ENCODE data around the gene MSL3. TPM values are rescaled to one million over a fixed set of nuclear protein-coding genes. Genes with fewer than 3 reads are reported as not detected.

The MSL3 gene
- total and polyA plus RNA-seq, 2 experiments from 2014 or later, result 15.4 to 16.4 TPM

GRCh38 chrX:11750694-11751093, 7.3 kb upstream of the MSL3 start:
- Histone ChIP-seq H3K4me1 (ENCODE audit: low read depth) (no peaks in the 10 kb centered on the region), H3K36me3 (no peaks in the 10 kb centered on the region), H3K27me3 (no peaks in the 10 kb centered on the region), H3K27ac (no peak overlapping the region), H3K9me3 (ENCODE audit: low read depth) (no peaks in the 10 kb centered on the region), H3K4me3 (no peak overlapping the region)
- DNase-seq (ENCODE audit: low read depth in 1 of 2, low spot score in 1 of 2), result no peak
- TF ChIP-seq CTCF (IDR thresholded peaks at IDR 0.05; ENCODE audit: low read depth, low read length), result no peak

DNA sequence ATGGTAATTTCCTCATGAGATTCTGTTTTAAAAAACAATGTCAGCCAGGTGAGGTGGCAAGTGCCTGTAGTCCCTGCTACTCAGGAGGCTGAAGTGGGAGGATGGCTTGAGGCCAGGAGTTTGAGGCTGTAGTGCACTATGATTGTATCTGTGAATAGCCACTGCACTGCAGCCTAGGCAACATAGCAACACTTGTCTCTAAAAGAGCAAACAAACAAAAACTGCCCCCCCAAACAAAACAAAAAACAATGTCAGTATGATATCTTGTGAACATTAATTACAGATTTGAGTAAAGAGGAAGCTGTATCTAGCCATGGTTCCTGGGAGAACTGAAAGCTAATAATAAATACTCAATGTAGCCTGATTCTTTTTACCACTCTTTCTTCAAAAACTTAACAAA, 6.8 kb upstream of the MSL3 start:
- Histone ChIP-seq H3K4me3 (no peak overlapping the region), H3K4me1 (ENCODE audit: low read depth) (no peaks in the 10 kb centered on the region), H3K27me3 (no peaks in the 10 kb centered on the region), H3K9me3 (ENCODE audit: low read depth) (no peaks in the 10 kb centered on the region), H3K27ac (no peak overlapping the region), H3K36me3 (no peaks in the 10 kb centered on the region)
- no peak for TF ChIP-seq CTCF (IDR thresholded peaks at IDR 0.05; ENCODE audit: low read depth, low read length)
- no peak for DNase-seq (ENCODE audit: low read depth in 1 of 2, low spot score in 1 of 2)

- Histone ChIP-seq H3K27me3 (no peaks in the 10 kb centered on the region), H3K4me1 (ENCODE audit: low read depth) (no peaks in the 10 kb centered on the region), H3K9me3 (ENCODE audit: low read depth) (no peaks in the 10 kb centered on the region), H3K36me3 (no peaks in the 10 kb centered on the region), H3K27ac (no peak overlapping the region), H3K4me3 (no peak overlapping the region)
- no peak for TF ChIP-seq CTCF (IDR thresholded peaks at IDR 0.05; ENCODE audit: low read depth, low read length)
- no peak for DNase-seq (ENCODE audit: low read depth in 1 of 2, low spot score in 1 of 2)
These were observed 4.4 kb upstream of the MSL3 start for GRCh38 chrX:11753668-11754067.

DNA sequence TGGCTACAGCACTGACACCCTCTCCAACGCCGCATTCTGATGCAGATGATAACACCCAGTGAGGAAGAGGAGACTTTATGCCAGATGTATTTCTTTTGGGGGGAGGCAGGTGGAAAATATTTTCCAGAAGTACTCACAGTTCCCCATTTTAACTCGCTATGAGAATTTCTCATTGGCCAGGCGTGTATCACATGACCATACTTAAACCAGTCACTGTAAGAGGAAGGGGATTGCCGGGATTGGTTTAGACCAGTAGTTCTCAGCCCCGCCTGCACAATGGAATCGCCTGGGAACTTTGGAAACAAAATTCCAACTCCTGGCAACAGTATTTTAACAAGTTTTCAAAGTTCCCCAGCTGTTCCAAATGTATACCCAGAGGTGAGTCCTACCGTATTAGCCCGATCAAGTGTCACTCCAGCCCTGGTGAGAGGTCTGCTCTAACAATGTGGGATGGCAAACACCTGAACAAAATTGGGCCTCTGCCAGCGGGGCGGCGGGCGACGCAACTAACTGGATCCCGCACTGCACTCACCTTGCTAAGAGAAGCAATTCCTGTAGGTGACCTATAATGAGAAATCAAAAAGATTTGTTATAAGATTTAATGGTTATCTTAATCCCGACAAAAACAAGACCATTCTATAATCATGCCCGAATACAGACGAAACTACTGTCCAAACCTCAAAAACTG, 2.9 kb upstream of the MSL3 start:
- H3K4me3 ChIP-seq, result no peak overlapping the region
- H3K27me3 ChIP-seq, result no peaks in the 10 kb centered on the region
- no peaks in the 10 kb centered on the region for H3K4me1 ChIP-seq (ENCODE audit: low read depth)
- DNase-seq (ENCODE audit: low read depth in 1 of 2, low spot score in 1 of 2), result no peak
- TF ChIP-seq CTCF (IDR thresholded peaks at IDR 0.05; ENCODE audit: low read depth, low read length), result no peak
- no peaks in the 10 kb centered on the region for H3K36me3 ChIP-seq
- no peak overlapping the region for H3K27ac ChIP-seq
- no peaks in the 10 kb centered on the region for H3K9me3 ChIP-seq (ENCODE audit: low read depth)

- no peaks in the 10 kb centered on the region for H3K4me1 ChIP-seq (ENCODE audit: low read depth)
- H3K4me3 ChIP-seq, result no peak overlapping the region
- H3K27me3 ChIP-seq, result no peaks in the 10 kb centered on the region
- no peak for DNase-seq (ENCODE audit: low read depth in 1 of 2, low spot score in 1 of 2)
- H3K36me3 ChIP-seq, result no peaks in the 10 kb centered on the region
- no peaks in the 10 kb centered on the region for H3K9me3 ChIP-seq (ENCODE audit: low read depth)
- no peak overlapping the region for H3K27ac ChIP-seq
- TF ChIP-seq CTCF (IDR thresholded peaks at IDR 0.05; ENCODE audit: low read depth, low read length), result no peak
These were observed 2.3 kb upstream of the MSL3 start for GRCh38 chrX:11755724-11756123.
